B cell (primary cell): Measurements from ENCODE around the gene MICU2. TPM values are rescaled to one million over a fixed set of nuclear protein-coding genes. Genes with fewer than 3 reads are reported as not detected.

Experiments used
- ATAC-seq: fragments of 200-7000 bp; cut with Tn5 transposase; one replicate; pipeline ENCODE4 v1.10.0; 2021; ENCODE audit warnings: low read depth, mild to moderate bottlenecking, moderate number of reproducible peaks, moderate library complexity
- CTCF ChIA-PET: fragments of 350-600 bp; sonication (Branson Sonifier 250); formaldehyde crosslinking; loops from one replicate; lab custom pipeline; 2021; ENCODE audit warnings: antibody characterized with exemption, inconsistent platforms; lab: Charles Lee
- POLR2A ChIA-PET: fragments of 350-600 bp; sonication (Branson Sonifier 250); formaldehyde crosslinking; loops from one replicate; lab custom pipeline; 2021; ENCODE audit warnings: antibody characterized with exemption; lab: Charles Lee
- DNase-seq: peaks from one replicate; pipeline ENCODE4 v3.0.0; 2013
- H2AFZ ChIP-seq: 2 replicates; pipeline ENCODE4 v1.6.1; 2012; ENCODE audit warnings: mild to moderate bottlenecking, low read depth, low read length; ENCODE audit not compliant: insufficient read depth, poor library complexity, severe bottlenecking
- H3K27ac ChIP-seq, 2 donors: 1 replicate in 1 of 2; 2 replicates in 1 of 2; pipeline ENCODE4 v1.5.1; 2012 to 2013; ENCODE audit warnings: low read length in 2 of 2, mild to moderate bottlenecking in 2 of 2, moderate library complexity in 1 of 2
- H3K27me3 ChIP-seq, 4 experiments: fragments of 200-600 bp in 1 of 4; sonication (generic) in 1 of 4; replicated peaks in 1 of 4; 1 replicate in 2 of 4; 2 replicates in 2 of 4; pipeline versions ENCODE4 v1.6.1 to v1.7.0; 2013 to 2016; ENCODE audit warnings: low read length in 3 of 4, mild to moderate bottlenecking in 2 of 4, mixed read lengths in 1 of 4, moderate library complexity in 1 of 4; ENCODE audit not compliant: insufficient read depth in 4 of 4, control insufficient read depth in 3 of 4; ENCODE audit errors: control extremely low read depth in 1 of 4
- H3K36me3 ChIP-seq, 2 experiments: replicated peaks in 1 of 2; 1 replicate in 1 of 2; 2 replicates in 1 of 2; pipeline versions ENCODE4 v1.6.1 to v1.7.1; 2013; ENCODE audit warnings: low read length in 1 of 2; ENCODE audit not compliant: insufficient read depth in 2 of 2, control insufficient read depth in 1 of 2; ENCODE audit errors: control extremely low read depth in 1 of 2, extremely low read depth in 1 of 2
- H3K4me1 ChIP-seq, 2 donors: fragments of 200-600 bp in 1 of 2; sonication (generic) in 1 of 2; 1 replicate in 1 of 2; 2 replicates in 1 of 2; pipeline versions ENCODE4 v1.5.1 to v1.6.1; 2013 to 2017; ENCODE audit warnings: low read length in 2 of 2; ENCODE audit not compliant: control insufficient read depth in 2 of 2, insufficient read depth in 2 of 2
- H3K4me2 ChIP-seq: replicated peaks from 2 replicates; pipeline ENCODE3; 2012; ENCODE audit warnings: mild to moderate bottlenecking, low read depth, low read length; ENCODE audit not compliant: poor library complexity, severe bottlenecking
- H3K4me3 ChIP-seq, 5 experiments: fragments of 200-600 bp in 1 of 5; sonication (generic) in 1 of 5; 1 replicate in 3 of 5; 2 replicates in 2 of 5; pipeline versions ENCODE4 v1.5.1 to v1.7.0; 2011 to 2016; ENCODE audit warnings: low read length in 4 of 5, mild to moderate bottlenecking in 4 of 5, low read depth in 2 of 5, control low read depth in 1 of 5, moderate library complexity in 1 of 5; ENCODE audit not compliant: insufficient read depth in 1 of 5; ENCODE audit errors: control extremely low read depth in 1 of 5, extremely low read depth in 1 of 5
- H3K79me2 ChIP-seq: fragments of 200-600 bp; sonication (generic); one replicate; pipeline ENCODE4 v1.6.0; 2016; ENCODE audit warnings: low read length; ENCODE audit not compliant: control insufficient read depth, insufficient read depth
- H3K9ac ChIP-seq: fragments of 200-600 bp; sonication (generic); 2 replicates; pipeline ENCODE4 v1.6.1; 2017; ENCODE audit warnings: mild to moderate bottlenecking, low read length, moderate library complexity
- H3K9me3 ChIP-seq, 3 donors: one replicate each; pipeline versions ENCODE4 v1.6.1 to v1.7.1; 2013; ENCODE audit warnings: low read length in 2 of 3; ENCODE audit not compliant: control insufficient read depth in 2 of 3, insufficient read depth in 1 of 3; ENCODE audit errors: control extremely low read depth in 1 of 3
- H4K20me1 ChIP-seq: 2 replicates; pipeline ENCODE4 v1.6.0; 2012; ENCODE audit warnings: mild to moderate bottlenecking, low read length; ENCODE audit not compliant: insufficient read depth, control insufficient read depth, poor library complexity, severe bottlenecking
- H3K27ac Mint-ChIP-seq: one replicate; pipeline ENCODE4 v1.8.0; 2021; ENCODE audit warnings: mixed read lengths
- H3K27me3 Mint-ChIP-seq: one replicate; pipeline ENCODE4 v1.8.0; 2021; ENCODE audit warnings: mixed read lengths
- H3K4me1 Mint-ChIP-seq: one replicate; pipeline ENCODE4 v1.8.0; 2021; ENCODE audit warnings: mixed read lengths
- H3K4me3 Mint-ChIP-seq: one replicate; pipeline ENCODE4 v1.8.0; 2021; ENCODE audit warnings: mixed read lengths
- H3K9me3 Mint-ChIP-seq: one replicate; pipeline ENCODE4 v1.8.0; 2022; ENCODE audit warnings: mixed read lengths; ENCODE audit not compliant: insufficient read depth
- EZH2 ChIP-seq: IDR thresholded peaks from 2 replicates; pipeline ENCODE4 v1.6.1; 2012; ENCODE audit warnings: borderline replicate concordance, low read depth, mild to moderate bottlenecking, moderate library complexity, low read length; ENCODE audit not compliant: insufficient read depth, poor library complexity, severe bottlenecking
- WGBS: methylation state at CpG from one replicate; pipeline ENCODE4 v1.1.5; 2013; ENCODE audit warnings: missing lambda C conversion rate; ENCODE audit not compliant: insufficient coverage; 5-methylcytosine and 5-hydroxymethylcytosine counted together
- intact Hi-C: fragments of 100-400 bp; cut with micrococcal nuclease; formaldehyde crosslinking; loops from one replicate; pipeline ENCODE4 v1.10.0; 2022
- polyA plus RNA-seq: library from polyadenylated mRNA; depleted of rRNA; stranded (reverse); fragments of >200 nt; gene quantifications from 2 replicates; pipeline ENCODE4 v1.2.3, GENCODE V29; 2012
- total RNA-seq, 2 donors: library from RNA; stranded (reverse); fragments of 120-200 nt in 1 of 2; gene quantifications; 1 replicate in 1 of 2; 2 replicates in 1 of 2; pipeline versions ENCODE4 v1.2.3 to v1.2.4, GENCODE V29; 2013 to 2022
- TF ChIP-seq, protein P1 (sequence below): fragments of 200-600 bp; IDR thresholded peaks from one replicate; pipeline ENCODE4 v1.8.0; 2022; ENCODE audit warnings: antibody characterized with exemption, mild to moderate bottlenecking

The MICU2 gene
- total and polyA plus RNA-seq, 2 donors (not counting 1 experiment from before 2014, with no cell fraction given): 52.2 to 56.7 TPM

DNA sequence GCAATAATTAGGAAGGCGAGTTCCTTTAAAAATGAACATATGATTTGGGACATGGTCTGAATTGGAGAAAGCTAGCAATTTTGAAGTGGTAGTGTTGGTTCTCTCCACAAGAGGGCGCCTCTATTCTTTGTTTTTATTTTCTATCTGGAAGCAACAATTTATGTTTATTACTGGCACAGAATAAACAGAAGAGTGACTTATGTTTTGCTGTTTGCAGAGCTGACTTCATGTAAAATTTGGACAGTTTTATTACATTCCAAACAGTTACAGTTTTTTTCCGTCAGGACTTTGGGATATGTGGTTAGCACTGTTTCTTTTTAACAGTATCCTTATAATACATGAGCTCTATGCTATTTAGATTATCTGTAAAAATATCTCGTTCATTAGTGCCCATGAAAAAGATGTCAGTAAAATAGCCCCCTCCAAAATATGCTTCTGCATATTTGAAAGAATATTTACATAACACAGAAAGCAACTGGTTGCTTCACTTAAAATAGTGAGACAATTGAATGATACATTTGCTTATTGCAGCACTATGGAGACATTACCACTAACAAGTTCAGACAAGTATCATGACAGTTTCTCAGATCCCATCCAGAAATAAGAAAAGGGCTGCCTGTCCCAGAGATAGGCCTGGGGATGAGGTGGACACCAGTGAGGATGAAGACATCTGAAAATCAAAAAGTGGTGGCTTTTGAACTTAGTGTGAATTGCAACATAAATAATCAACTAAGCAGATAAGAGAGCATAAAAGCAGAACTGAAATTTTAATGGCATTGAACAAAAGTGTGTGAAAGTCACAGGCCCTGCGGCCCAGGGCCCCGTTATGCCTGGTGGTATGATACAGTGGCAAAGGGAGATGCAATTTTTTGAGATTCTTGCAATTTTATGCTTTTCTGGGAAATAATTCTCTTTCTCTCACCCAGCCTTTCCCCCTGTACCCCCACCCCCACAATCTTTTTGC is 34.6 kb upstream of the MICU2 start:
- no peaks in the 10 kb centered on the region for H3K4me1 ChIP-seq
- H4K20me1 ChIP-seq: no peaks in the 10 kb centered on the region
- no peak overlapping the region for H3K27ac Mint-ChIP-seq
- DNase-seq: peak; percentile 57
- H3K36me3 ChIP-seq: no peaks in the 10 kb centered on the region
- H3K27ac ChIP-seq: no peak overlapping the region
- ChIA-PET POLR2A (interaction anchor here (0.5 kb wide), 1 partner anchor 12 kb away, joined by 4 read pairs; no protein-coding TSS in a partner anchor), CTCF (interaction anchor here (0.6 to 7.2 kb wide), 44 partner anchors 8 to 1382 kb away, joined by 3 to 70 read pairs (median 4); partner anchors contain the start of genes FGF9 and MICU2)
- no peak overlapping the region for H3K4me3 Mint-ChIP-seq
- peaks cover 0 to 8% (median 0%) of the 10 kb centered on the region in 4 experiments for H3K27me3 ChIP-seq
- H2AFZ ChIP-seq: no peak overlapping the region
- H3K9ac ChIP-seq: no peak overlapping the region
- H3K9me3 Mint-ChIP-seq: no peaks in the 10 kb centered on the region
- no peaks in the 10 kb centered on the region for H3K9me3 ChIP-seq
- H3K27me3 Mint-ChIP-seq: peaks cover 6% of the 10 kb centered on the region
- H3K4me3 ChIP-seq: no peak overlapping the region
- no peaks in the 10 kb centered on the region for H3K79me2 ChIP-seq
- no CpG with 5 or more reads among the region's 6 CpGs for WGBS
- ATAC-seq: no peak
- peaks cover 2% of the 10 kb centered on the region for H3K4me1 Mint-ChIP-seq
- no peak overlapping the region for H3K4me2 ChIP-seq
- intact Hi-C loops: loop anchor here (1.0 to 5.0 kb wide), 6 partner anchors 32 to 1159 kb away; partner anchors contain the start of gene FGF9
- TF ChIP-seq EZH2: no peak
- TF ChIP-seq, protein P1, sequence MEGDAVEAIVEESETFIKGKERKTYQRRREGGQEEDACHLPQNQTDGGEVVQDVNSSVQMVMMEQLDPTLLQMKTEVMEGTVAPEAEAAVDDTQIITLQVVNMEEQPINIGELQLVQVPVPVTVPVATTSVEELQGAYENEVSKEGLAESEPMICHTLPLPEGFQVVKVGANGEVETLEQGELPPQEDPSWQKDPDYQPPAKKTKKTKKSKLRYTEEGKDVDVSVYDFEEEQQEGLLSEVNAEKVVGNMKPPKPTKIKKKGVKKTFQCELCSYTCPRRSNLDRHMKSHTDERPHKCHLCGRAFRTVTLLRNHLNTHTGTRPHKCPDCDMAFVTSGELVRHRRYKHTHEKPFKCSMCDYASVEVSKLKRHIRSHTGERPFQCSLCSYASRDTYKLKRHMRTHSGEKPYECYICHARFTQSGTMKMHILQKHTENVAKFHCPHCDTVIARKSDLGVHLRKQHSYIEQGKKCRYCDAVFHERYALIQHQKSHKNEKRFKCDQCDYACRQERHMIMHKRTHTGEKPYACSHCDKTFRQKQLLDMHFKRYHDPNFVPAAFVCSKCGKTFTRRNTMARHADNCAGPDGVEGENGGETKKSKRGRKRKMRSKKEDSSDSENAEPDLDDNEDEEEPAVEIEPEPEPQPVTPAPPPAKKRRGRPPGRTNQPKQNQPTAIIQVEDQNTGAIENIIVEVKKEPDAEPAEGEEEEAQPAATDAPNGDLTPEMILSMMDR: peak; percentile 90
